ENCODE data around the gene SLCO2A1.

The SLCO2A1 gene

GRCh38 chr3:134040066-134040465, 10.3 kb upstream of the SLCO2A1 start:
- DNase-seq (ENCODE audit: low read depth) = no peak
- no peak for TF ChIP-seq CTCF (IDR thresholded peaks at IDR 0.05; ENCODE audit: insufficient read depth, low read depth, low read length, missing control alignments)
- H3K4me3 ChIP-seq (ENCODE audit: low read depth, low read length) = no peak overlapping the region

GRCh38 chr3:134039161-134039862, 9.6 kb upstream of the SLCO2A1 start:
- peak; percentile 7 for TF ChIP-seq CTCF (IDR thresholded peaks at IDR 0.05; ENCODE audit: insufficient read depth, low read depth, low read length, missing control alignments)
- no peak overlapping the region for H3K4me3 ChIP-seq (ENCODE audit: low read depth, low read length)
- no peak for DNase-seq (ENCODE audit: low read depth)

- no peak for TF ChIP-seq CTCF (IDR thresholded peaks at IDR 0.05; ENCODE audit: insufficient read depth, low read depth, low read length, missing control alignments)
- no peak overlapping the region for H3K4me3 ChIP-seq (ENCODE audit: low read depth, low read length)
- DNase-seq (ENCODE audit: low read depth) = no peak
Observed at GRCh38 chr3:134038716-134039115, 9.0 kb upstream of the SLCO2A1 start.

GRCh38 chr3:134038071-134038491, 8.4 kb upstream of the SLCO2A1 start:
- no peak overlapping the region for H3K4me3 ChIP-seq (ENCODE audit: low read depth, low read length)
- no peak for TF ChIP-seq CTCF (IDR thresholded peaks at IDR 0.05; ENCODE audit: insufficient read depth, low read depth, low read length, missing control alignments)
- no peak for DNase-seq (ENCODE audit: low read depth)

GRCh38 chr3:134037168-134037567, 7.4 kb upstream of the SLCO2A1 start:
- DNase-seq (ENCODE audit: low read depth) = no peak
- TF ChIP-seq CTCF (IDR thresholded peaks at IDR 0.05; ENCODE audit: insufficient read depth, low read depth, low read length, missing control alignments) = no peak
- H3K4me3 ChIP-seq (ENCODE audit: low read depth, low read length) = no peak overlapping the region

GRCh38 chr3:134036291-134036690, 6.6 kb upstream of the SLCO2A1 start:
- no peak for DNase-seq (ENCODE audit: low read depth)
- no peak for TF ChIP-seq CTCF (IDR thresholded peaks at IDR 0.05; ENCODE audit: insufficient read depth, low read depth, low read length, missing control alignments)
- no peak overlapping the region for H3K4me3 ChIP-seq (ENCODE audit: low read depth, low read length)

- no peak overlapping the region for H3K4me3 ChIP-seq (ENCODE audit: low read depth, low read length)
- no peak for DNase-seq (ENCODE audit: low read depth)
- no peak for TF ChIP-seq CTCF (IDR thresholded peaks at IDR 0.05; ENCODE audit: insufficient read depth, low read depth, low read length, missing control alignments)
Observed at GRCh38 chr3:134035836-134036235, 6.1 kb upstream of the SLCO2A1 start.
